IPS DF 6.9 (cell line): ENCODE results near the gene SLC27A5.
A peak's percentile ranks its signal among the peaks of the same experiment; 100 is the strongest.
"Not testable (repeated sequence)": the region's sequence is repeated elsewhere in the genome, so short reads cannot be mapped to it uniquely, and the experiment has no call there.

Experiments
- DNase-seq: peaks from one replicate; pipeline ENCODE4 v3.0.0-alpha.2; 2013; ENCODE audit warnings: low read depth, low spot score
- H3K27ac ChIP-seq: one replicate; pipeline ENCODE4 v1.5.1; 2013; ENCODE audit warnings: low read length, control low read depth
- H3K27me3 ChIP-seq: 2 replicates; pipeline ENCODE4 v1.6.1; 2013; ENCODE audit warnings: mild to moderate bottlenecking, low read length; ENCODE audit not compliant: control insufficient read depth, insufficient read depth
- H3K36me3 ChIP-seq: 2 replicates; pipeline ENCODE4 v1.6.1; 2013; ENCODE audit warnings: low read length; ENCODE audit not compliant: control insufficient read depth, insufficient read depth
- H3K4me1 ChIP-seq: 2 replicates; pipeline ENCODE4 v1.6.1; 2013; ENCODE audit warnings: low read length; ENCODE audit not compliant: control insufficient read depth, insufficient read depth
- H3K4me3 ChIP-seq: 2 replicates; pipeline ENCODE4 v1.5.1; 2013; ENCODE audit warnings: mild to moderate bottlenecking, low read length
- H3K9me3 ChIP-seq: 2 replicates; pipeline ENCODE4 v1.6.1; 2013; ENCODE audit warnings: low read length, inconsistent platforms; ENCODE audit not compliant: control insufficient read depth, insufficient read depth
- WGBS: extraction: QIAGEN DNeasy Blood & Tissue Kit; methylation state at CpG from one replicate; pipeline ENCODE4 v1.1.7; 2013; ENCODE audit warnings: mixed read lengths, missing lambda C conversion rate; ENCODE audit not compliant: insufficient read length, insufficient coverage; 5-methylcytosine and 5-hydroxymethylcytosine counted together

Gene SLC27A5

DNA sequence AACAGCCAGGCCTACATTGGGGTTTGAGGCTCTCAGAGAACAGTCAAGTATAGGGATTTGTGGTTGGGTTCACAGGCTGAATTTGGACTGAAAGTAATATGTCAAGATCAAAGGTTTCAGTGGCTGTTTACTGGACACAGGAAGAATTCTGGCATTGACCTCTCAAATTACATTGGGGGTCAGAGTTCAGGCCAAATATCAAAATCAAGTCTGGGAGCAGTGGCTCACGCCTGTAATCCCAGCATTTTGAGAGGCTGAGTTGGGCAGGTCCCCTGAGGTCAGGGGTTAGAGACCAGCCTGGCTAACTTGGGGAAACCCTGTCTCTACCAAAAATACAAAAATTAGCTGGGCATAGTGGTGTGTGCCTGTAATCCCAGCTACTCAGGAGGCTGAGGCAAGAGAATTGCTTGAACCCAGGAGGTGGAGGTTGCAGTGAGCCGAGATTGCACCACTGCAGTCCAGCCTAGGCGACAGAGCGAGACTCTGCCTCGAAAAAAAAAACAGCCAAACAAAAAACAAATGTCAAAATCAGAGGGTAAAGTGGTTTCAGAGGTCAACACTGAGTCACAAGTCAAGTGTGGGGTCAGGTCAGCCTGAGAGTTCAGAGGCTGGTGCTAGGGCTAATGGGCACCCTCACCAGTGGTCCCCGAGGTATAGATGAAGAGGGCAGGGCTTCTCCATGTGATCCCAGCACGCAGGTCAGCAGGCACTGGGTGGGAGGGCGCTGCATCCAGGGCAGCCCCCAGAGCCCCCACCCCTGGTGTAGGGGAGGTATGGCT lies 1.5 kb downstream of the SLC27A5 start:
- Histone ChIP-seq H3K4me3 (no peak overlapping the region), H3K9me3 (no peaks in the 10 kb centered on the region), H3K4me1 (peaks cover 3% of the 10 kb centered on the region; the same call in 1 of the 2 replicates), H3K27me3 (no peaks in the 10 kb centered on the region), H3K27ac (no peak overlapping the region), H3K36me3 (no peaks in the 10 kb centered on the region)
- no peak for DNase-seq
- no CpG with 5 or more reads among the region's 8 CpGs for WGBS

DNA sequence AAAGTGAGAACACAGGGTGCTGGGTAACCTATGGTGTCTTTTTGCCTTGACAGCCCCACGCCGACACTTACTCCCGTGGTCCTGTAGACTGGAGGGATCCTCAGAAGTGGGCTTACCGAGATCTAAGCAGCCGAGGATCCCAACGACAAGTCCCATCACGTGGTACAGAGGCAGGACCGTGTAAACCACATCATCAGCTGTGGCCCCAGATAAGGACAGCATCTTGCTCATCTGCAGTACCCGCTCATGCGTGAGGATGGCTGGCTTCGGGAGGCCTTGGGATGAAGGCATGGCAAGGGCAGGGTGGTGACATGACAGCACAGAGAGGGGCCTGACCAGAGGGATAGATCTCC lies 2.1 kb downstream of the SLC27A5 start:
- Histone ChIP-seq H3K4me1 (peaks cover 3% of the 10 kb centered on the region; the same call in 1 of the 2 replicates), H3K36me3 (no peaks in the 10 kb centered on the region), H3K9me3 (no peaks in the 10 kb centered on the region), H3K27ac (no peak overlapping the region), H3K4me3 (no peak overlapping the region), H3K27me3 (no peaks in the 10 kb centered on the region)
- no CpG with 5 or more reads among the region's 11 CpGs for WGBS
- DNase-seq, result no peak

DNA sequence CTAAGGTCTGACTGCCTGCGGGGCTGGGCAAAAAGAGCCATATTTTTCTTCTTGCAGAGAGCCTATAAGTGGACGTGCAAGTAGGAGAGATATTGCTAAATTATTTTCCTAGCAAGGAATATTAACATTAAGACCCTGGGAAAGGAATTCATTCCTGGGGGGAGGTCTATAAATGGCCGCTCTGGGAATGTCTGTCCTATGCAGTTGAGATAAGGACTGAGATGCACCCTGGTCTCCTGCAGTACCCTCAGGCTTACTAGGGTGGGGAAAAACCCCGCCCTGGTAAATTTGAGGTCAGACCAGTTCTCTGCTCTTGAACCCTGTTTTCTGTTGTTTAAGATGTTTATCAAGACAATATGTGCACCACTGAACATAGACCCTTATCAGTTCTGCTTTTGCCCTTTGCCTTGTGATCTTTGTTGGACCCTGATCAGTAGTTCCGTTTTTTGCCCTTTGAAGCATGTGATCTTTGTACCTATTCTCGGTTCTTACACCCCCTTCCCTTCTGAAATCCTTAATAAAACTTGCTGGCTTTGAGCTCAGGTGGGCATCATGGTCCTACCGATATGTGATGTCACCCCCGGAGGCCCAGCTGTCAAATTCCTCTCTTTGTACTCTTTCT lies 4.1 kb downstream of the SLC27A5 start:
- not testable (repeated sequence) for DNase-seq, H3K27me3 ChIP-seq, H3K4me1 ChIP-seq, H3K27ac ChIP-seq, H3K36me3 ChIP-seq, H3K9me3 ChIP-seq, H3K4me3 ChIP-seq
- no CpG with 5 or more reads among the region's 8 CpGs for WGBS

DNA sequence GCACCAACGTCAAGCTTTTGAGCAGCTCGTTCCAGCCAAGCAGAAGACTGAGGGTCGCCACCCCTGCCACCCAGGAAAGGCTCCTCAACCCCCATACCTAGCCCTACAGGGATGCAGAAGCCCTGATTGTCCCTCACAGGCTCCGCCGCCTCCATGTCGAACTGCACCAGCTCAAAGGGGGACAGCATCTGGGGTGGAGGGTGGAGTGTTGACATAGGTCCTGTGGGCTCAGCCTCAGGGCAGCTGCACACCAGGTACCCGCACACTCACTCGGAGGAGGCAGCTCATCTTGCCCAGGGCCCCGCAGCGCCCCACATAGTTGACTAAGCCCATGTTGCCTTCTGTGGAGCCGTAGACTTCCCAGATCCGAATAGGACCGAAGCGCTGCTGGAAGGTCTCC lies 11.6 kb downstream of the SLC27A5 start:
- no peak overlapping the region for H3K27ac ChIP-seq
- no peaks in the 10 kb centered on the region for H3K9me3 ChIP-seq
- H3K4me3 ChIP-seq, result no peak overlapping the region; the same call in 1 of the 2 replicates
- H3K4me1 ChIP-seq, result peaks cover 4% of the 10 kb centered on the region; the same call in 1 of the 2 replicates
- DNase-seq, result no peak
- no peaks in the 10 kb centered on the region for H3K36me3 ChIP-seq
- WGBS, result no CpG with 5 or more reads among the region's 14 CpGs
- no peaks in the 10 kb centered on the region for H3K27me3 ChIP-seq

DNA sequence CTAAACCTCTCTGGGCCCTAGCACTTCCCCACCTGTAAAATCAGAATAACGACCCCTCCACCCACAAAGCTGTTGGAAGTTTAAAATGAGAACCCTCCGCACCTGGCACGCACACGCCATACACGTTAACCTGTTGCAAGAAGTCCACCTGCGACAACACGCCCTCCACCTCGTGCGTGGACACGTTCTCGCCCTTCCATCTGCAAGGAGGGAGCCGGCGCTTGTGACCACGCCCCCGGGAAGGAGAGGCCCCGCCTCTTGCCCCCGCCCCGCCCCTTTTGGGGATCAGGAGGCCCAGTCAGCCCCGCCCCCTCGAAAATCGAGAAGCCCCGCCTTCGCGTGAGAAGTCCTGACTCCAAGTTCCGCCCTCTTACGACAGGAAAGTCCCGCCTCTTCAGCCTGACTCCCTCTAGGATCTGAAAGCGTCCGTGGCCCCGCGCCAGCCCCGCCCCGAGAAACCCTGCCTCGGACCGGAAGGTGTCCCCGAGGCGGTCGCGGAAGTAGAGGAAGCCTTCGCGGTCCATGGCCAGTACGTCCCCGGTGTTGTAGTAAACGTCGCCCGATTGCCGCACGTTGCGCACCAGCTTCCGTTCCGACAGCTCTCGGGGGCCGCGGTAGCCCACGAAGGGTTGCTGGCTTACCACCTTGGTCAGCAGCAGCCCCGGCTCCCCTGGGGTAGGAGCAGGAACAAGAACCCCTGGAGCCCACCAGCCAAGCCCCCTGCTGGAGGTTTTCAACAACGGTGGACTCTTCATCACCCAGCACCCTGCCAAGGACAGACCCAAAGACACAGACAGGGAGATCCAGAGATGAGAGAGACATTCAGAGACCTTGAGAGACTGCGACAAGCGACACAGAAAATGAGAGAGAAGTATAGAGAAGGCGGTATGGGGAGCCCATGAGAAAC lies 12.5 kb downstream of the SLC27A5 start:
- no CpG with 5 or more reads among the region's 60 CpGs for WGBS
- peaks cover 4% of the 10 kb centered on the region; the same call in 1 of the 2 replicates for H3K4me1 ChIP-seq
- H3K27me3 ChIP-seq, result no peaks in the 10 kb centered on the region
- no peaks in the 10 kb centered on the region for H3K9me3 ChIP-seq
- DNase-seq, result peak; percentile 88
- H3K36me3 ChIP-seq, result no peaks in the 10 kb centered on the region
- peak overlapping the region; percentile 82 for H3K4me3 ChIP-seq
- no peak overlapping the region for H3K27ac ChIP-seq

DNA sequence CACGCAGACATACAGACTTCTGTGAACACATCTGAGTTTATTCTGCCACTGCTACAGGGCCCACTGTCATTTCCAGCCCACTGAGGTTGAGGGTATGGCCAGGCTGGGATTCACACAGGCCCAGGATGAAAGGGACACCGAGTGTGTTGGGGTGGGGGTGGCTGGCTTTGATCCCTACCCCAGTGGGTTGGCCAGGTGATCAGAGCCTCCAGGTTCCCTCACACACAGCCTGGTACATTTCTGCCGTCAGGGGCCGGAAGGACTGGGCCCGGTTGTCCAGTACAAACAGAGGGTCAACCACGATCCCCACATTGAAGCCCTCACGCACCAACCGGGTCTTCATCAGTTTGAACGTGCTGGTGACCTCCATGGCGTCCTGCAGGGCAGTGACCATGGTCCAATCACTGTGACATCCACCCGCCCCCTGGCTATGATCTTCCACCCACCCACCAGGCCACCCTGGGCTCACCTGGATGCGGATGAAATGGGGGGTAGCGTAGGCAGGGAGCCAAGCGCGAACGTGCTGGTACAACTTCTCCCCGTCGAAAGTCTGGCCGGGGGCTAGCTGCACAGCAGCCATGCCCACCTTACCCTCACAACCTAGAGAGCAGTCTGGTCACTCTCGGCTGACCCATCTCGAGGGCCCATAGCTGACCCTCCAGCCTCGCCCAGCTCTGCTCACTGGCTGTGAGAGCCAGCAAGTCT lies 13.3 kb downstream of the SLC27A5 start:
- WGBS, result no CpG with 5 or more reads among the region's 22 CpGs
- Histone ChIP-seq H3K27ac (no peak overlapping the region), H3K4me3 (peak overlapping the region; percentile 82)

DNA sequence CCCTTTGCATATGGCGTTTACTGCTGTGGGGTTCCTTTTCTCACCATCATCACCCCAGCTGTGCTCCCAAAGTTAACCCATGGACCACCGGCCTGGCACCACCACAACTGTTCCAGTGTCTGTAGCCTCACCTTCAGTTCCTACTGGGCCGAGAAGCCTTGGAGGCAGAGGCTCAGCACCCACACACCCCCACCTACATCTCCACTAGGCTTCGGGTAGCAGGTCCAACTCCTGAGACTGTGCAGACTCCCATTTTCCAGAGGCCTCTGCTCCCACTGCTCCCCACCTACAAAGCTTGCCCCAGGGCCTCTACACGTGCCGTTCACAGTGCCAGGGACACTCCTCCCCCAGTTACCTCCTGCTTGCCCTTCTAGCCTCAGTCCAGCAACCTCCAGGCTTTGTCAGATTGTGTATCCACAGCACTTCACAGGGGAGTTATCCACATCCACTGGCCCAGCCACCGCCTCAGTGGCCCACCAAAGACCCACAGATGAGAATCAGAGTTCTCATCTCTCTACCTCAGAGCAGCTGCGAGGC lies 14.1 kb downstream of the SLC27A5 start:
- Histone ChIP-seq H3K4me1 (peaks cover 4% of the 10 kb centered on the region; the same call in 1 of the 2 replicates), H3K27me3 (no peaks in the 10 kb centered on the region), H3K36me3 (no peaks in the 10 kb centered on the region), H3K27ac (no peak overlapping the region), H3K4me3 (no peak overlapping the region), H3K9me3 (no peaks in the 10 kb centered on the region)
- DNase-seq, result no peak
- WGBS, result no CpG with 5 or more reads among the region's 8 CpGs

More for the DNA sequence above, 13.3 kb downstream of the SLC27A5 start:
- no peak for DNase-seq
- Histone ChIP-seq H3K27me3 (no peaks in the 10 kb centered on the region), H3K36me3 (no peaks in the 10 kb centered on the region), H3K4me1 (peaks cover 4% of the 10 kb centered on the region; the same call in 1 of the 2 replicates), H3K9me3 (no peaks in the 10 kb centered on the region)

DNA sequence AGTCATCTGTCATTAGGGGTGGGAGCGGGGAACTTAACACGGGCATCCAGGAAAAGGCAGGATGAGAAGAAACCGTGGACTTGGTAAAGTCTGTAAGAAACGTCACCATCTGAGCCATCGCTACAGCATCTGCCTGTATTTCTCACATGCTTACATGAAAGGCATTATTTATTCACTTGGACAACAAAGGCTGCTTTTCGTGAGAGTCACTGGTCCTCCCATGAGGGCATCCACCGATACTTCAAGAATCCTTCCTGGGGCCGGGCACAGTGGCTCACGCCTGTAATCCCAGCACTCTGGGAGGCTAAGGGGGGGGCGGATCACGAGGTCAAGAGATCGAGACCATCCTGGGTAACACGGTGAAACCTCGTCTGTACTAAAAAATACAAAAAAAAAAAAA lies 19.5 kb downstream of the SLC27A5 start:
- H3K27ac ChIP-seq, result no peak overlapping the region
- no CpG with 5 or more reads among the region's 14 CpGs for WGBS
- no peak overlapping the region for H3K4me3 ChIP-seq
- no peaks in the 10 kb centered on the region for H3K27me3 ChIP-seq
- no peak for DNase-seq
- no peaks in the 10 kb centered on the region for H3K4me1 ChIP-seq
- H3K9me3 ChIP-seq, result no peaks in the 10 kb centered on the region
- H3K36me3 ChIP-seq, result no peaks in the 10 kb centered on the region

DNA sequence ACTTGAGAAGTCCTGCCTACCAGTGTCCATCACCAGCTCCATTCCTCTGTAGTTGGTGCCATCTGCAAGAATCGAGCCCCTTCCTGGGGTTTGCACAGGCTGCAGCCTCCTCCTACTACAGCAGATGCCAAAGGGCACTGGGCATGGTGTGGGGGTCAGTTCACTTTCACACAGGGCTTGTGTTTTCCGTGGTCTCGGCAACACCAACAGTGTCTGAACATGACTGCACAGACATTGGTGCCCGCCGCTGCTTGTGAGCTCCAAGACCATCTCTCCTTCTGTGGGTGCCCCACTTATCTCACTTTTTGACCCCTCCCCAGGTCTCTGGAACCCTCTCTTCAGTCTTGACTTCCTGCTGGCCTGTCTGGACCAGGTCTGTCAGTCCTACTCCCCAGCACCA lies 20.4 kb downstream of the SLC27A5 start:
- no peaks in the 10 kb centered on the region for H3K27me3 ChIP-seq
- DNase-seq, result no peak
- no peaks in the 10 kb centered on the region for H3K36me3 ChIP-seq
- no CpG with 5 or more reads among the region's 5 CpGs for WGBS
- no peaks in the 10 kb centered on the region for H3K9me3 ChIP-seq
- H3K4me1 ChIP-seq, result no peaks in the 10 kb centered on the region
- no peak overlapping the region for H3K27ac ChIP-seq
- no peak overlapping the region for H3K4me3 ChIP-seq

DNA sequence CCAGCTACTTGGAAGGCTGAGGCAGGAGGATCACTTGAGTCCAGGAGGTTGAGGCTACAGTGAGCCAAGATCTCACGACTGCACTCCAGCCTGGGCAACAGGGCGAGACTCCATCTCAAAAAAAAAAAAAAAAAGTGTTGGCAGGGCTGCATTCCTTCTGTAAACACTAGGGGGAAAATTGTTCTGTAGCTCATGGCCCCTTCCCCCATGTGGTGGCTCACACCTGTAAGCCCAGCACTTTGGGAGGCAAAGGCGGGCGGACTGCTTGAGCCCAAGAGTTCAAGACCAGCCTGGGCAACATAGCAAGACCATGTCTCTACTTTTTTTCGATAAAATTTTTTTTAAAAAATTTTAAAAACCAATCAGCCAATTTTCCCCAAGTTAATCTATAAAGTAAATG lies 27.4 kb downstream of the SLC27A5 start:
- not testable (repeated sequence) for H3K9me3 ChIP-seq, H3K4me1 ChIP-seq, H3K4me3 ChIP-seq, H3K27ac ChIP-seq, DNase-seq, H3K27me3 ChIP-seq, H3K36me3 ChIP-seq
- WGBS, result 100% methylated on average over 1 of the region's 5 CpGs
